HUDEP-2 (cell line): ENCODE data around the gene DCST2.

ENCODE experiments used
- DNase-seq, 76 experiments: peaks; one replicate each; lab custom pipeline; 2025; ENCODE audit not compliant: unreplicated experiment in 76 of 76; lab: John Stamatoyannopoulos, UW

The DCST2 gene

DNA sequence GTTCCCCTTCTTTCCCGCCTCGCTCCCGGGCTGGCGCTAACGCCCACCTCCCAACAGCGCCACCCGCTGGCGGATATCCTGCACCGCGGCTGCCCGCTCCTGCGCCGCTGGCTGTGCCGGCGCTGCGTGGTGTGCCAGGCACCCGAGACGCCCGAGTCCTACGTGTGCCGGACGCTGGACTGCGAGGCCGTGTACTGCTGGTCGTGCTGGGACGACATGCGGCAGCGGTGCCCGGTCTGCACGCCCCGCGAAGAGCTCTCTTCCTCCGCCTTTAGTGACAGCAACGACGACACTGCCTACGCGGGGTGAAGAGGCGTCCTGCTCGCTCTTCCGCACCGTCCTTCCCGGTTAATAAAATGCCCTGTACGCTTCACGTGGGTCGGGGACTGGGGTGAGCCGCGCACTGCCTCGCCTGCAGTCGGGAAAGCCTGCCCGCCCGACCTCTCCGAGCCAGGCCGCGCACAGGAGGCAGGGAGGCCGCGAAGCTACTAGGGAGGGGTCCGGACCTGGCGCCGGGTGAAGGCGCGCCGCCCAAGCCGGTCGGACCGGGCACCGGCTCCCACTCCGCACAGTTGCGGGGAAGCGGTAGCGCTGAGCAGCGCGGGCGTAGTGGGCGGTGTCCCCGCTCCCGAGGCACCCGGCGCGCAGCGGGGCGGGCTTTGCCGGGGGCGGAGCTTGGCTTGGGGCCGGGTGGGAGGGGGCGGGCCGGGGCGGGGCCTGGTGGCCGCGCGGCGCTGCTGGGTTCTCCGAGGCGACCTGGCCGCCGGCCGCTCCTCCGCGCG is 17.2 kb upstream of the DCST2 start, which contains the start of gene ADAM15:
TSS of gene ADAM15 (plus strand) at position 757 of the 782 bp plus-strand sequence. CDS start 71 bp downstream, outside the sequence.
- peak in 72 of 76 experiments; percentile 15 to 89 (median 69) for DNase-seq

DNA sequence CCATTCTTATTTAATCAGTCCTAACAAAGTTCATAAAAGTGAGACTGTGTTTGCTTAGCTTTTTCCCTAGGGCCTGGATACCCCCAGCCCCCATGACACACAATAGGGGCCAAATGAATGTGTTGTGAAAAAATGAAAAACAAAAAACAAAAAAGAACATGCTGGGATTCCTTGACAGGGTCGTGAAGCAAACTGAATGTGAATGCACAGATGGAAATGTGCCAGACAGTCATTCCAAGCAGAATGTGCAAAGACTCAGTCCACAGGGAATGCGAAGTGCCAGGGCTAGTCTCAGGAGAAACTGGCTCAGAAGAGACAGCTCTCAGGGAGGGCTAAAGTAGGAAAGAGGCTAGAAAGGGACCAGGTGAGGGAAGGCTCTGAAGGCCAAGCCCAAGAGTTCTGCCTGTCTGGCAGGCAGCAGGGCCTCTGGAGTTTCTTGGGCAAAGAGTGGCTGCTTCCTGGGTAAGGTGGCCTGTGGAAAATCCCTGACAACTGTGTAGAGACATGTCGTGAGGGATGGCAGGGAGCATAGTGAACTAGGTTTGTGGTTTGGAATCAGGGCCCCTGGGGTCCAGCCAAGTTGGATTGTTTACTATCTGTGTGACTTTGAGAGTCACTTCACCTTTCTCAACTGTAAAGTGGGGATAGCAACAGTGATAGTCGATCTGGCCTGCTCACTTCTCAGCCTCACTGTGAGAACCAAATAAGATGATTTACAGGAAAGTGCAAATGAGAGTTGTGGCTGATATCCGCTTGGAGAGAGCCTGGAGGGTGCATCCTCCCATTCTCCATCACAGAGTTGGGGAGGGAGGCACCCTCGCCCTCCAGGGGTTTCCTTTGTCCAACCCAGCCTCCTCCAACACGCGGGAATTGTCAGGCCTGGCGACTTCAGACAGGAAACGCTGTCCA is 16.3 kb upstream of the DCST2 start:
- peak in 3 of 76 experiments; percentile 31 to 39 (median 38) for DNase-seq

DNA sequence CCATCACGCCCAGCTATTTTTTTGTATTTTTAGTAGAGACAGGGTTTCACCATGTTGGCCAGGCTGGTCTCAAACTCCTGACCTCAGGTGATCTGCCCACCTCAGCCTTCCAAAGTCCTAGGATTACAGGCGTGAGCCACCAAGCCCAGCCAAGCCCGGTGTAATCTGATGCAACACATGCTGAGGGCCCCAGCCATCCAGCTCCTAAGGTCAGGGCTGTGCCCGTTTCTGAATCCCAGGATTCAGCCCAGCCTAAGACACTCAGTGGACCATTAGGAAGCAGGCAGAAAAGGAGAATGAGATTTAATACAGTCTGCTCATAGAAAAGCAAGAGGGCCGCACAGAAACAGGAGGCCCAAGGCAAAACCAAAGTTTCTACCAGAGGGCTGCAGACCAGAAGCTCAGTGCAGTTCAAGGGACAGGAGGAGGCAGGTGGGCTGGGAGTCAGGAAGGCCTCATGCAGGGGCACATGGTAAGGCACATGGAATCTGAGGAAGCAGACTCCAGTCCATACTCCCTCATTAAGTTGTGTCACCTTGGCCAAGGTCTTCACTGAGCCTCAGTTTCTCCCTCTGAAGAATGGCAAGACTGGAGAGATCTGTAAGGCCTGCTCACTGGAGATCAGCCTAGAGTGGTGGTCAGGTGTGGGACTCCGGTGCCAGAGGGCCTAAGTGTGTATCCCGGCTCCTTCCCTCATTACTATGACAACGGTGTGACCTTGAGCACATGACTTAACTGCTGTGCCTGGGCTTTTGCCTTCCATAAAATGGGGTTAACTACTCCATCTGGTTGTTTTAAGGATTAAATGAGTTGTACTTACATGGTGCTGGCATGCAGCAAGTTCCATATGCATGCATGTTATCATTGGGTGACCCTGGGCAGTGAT is 15.1 kb upstream of the DCST2 start:
- peak in 1 of 76 experiments; percentile 7 for DNase-seq

DNA sequence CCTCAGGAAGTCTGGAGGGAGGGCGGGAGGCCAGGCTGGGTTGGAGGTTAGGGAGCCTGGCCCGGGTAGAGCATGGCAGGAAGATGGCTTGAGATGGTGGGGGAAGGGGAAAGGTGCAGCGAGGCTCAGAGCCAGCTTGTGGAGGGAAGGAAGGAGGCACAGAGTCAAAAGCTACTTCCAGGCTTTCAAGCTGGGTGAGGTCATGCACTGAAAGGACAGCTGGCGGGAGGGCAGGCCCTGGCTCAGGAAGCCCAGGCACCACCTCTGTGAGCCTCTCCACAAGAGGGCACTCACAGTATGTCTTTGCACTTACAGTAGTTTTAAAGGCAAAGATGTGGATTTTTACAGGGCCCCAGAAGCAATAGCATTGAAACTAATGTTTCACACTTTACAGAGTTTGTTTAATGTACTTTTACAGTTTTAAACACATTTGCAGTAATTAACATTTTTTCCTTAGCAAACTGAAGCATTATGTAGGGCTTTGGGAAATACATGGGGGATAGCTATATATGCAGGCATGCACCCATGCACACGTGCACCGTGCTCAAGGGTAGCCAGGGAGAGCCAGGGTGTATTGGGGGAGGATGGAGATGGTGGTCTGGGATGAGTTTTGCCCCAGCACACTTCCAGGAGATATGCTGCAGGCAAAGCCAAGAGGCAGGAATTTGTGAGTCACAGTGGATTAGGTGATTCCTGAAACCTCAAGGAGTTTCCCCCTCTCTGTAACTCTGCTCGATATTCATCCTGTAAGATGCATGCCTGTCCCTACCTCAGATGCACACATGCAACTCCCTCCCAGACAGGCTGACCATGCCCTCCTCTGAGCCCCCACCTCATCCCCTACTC is 11.5 kb upstream of the DCST2 start:
- DNase-seq: peak in 68 of 76 experiments; percentile 18 to 84 (median 58)

DNA sequence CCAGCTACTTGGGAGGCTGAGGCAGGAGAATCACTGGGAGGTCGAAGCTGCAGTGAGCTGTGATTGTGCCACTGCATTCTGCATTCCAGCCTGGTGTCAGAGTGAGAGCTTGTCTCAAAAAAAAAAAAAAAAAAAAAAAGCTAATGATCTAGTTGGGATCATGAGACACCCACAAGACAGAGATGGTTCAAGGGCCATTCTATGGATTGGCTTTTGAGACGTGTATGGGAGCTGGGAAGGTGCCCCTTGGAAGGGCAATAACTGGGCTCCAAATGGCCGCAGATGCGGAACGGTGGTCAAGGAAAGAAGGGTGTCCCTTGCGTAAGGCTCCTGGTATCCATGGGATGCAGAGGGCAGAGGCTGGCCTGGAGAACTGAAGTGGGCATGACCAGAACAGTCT is 10.8 kb upstream of the DCST2 start:
- DNase-seq: no peak

DNA sequence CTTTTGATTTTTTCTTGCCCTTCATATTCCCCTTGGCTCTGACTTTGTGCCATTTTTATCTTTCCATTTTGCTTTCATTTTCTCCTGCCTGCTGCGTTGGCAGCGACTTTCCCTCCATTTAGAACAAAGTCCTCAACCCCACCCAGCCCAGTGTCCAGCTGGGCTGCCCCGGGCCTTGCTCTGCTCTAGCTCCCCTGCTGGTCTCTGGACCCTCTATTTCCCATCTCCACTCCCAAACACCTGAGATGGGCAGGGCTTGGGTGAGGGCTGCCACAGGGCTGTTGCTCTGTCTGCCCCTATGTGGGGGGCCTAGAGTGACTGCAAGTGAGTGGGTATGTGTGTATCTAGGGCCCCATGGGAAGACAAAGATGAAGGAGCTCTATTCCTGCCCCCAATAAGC is 10.2 kb upstream of the DCST2 start:
- DNase-seq: no peak

DNA sequence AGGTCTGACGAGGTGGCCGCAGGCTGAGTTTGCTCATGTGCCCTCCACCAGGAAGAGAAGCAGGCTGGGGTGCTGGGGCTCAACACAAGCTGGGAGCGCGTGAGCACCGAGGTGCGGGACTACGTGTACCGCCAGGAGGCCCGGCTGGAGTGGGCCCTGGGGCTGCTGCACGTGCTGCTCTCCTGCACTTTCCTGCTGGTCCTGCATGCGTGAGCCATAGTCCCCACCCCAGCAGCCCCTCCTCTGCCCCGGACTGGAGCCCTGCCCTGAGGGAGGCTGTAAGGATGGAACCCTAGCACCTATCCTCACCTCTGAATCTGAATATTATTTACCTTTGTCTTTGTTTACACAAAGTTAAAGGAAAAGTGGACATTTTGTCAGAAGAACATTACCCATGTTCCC is 9.7 kb upstream of the DCST2 start:
- DNase-seq: no peak

DNA sequence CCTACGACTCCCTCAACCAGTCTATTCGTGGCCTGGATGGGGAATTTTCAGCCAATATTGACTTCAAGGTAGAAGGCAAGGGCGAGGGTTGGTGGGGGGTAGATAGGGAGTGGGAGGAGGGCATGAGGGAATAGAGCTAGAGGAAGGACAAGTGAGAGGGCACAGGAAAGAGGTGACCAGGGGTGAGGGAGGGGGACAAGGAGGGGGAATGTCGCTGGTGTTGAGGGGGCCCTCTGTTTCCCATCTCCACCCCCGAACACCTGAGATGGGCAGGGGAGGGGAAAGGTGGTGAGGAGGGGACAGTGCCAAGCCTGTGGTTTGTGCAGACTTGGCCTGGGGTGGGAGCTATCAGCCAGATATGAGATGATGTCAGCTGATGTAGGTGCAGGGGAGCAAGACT is 9.2 kb upstream of the DCST2 start:
- DNase-seq: no peak

DNA sequence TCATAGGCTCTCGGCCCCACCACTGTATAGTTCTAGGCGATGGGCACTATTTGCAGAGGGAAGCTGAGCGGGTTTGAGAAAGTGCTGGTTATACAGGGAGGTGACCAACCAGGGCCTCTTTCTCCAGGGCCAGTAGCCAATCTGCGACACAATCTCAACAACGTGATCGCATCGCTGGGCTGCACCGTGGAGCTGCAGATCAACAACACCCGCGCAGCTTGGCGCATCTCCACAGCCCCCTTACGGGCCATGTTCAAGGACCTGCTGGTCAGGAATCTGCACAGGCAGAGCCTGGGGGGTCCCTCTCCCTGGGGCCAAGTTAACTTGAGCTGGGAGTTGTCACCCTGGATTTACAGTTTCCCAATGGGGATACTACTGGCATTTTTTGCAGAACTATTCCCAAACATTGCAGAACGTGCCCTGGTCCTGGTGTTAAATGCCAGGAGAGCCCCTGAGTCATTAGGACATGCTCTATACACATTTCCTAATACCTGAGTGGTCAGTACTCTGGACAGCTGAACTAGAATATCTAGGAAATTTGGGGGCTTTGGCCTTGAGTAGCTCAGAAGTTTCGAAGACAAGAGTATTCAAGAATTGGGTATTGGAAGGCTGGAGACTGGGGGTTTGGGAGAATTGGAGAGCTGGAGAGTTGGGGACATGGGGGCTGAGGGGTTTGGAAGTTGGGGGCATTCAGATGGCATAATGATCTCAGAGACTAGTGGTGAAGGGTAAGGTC is 6.9 kb upstream of the DCST2 start:
- no peak for DNase-seq

DNA sequence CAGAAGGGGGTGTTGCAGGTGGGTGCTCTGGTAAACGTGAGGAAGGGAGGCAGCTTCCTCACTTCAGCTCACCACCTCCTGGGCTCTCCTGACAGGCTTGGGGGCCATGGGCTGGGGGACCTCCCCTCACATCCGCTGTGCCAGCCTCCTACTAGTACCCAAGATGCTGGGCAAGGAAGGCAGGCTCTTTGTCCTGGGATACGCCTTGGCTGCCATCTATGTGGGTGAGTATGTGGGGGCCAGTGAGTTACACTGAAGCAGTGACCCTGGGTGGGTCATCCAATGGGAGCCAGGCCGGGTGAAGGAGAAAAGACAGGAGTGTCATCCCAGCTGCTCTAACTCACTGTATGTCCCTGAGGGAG is 5.7 kb upstream of the DCST2 start:
- no peak for DNase-seq

DNA sequence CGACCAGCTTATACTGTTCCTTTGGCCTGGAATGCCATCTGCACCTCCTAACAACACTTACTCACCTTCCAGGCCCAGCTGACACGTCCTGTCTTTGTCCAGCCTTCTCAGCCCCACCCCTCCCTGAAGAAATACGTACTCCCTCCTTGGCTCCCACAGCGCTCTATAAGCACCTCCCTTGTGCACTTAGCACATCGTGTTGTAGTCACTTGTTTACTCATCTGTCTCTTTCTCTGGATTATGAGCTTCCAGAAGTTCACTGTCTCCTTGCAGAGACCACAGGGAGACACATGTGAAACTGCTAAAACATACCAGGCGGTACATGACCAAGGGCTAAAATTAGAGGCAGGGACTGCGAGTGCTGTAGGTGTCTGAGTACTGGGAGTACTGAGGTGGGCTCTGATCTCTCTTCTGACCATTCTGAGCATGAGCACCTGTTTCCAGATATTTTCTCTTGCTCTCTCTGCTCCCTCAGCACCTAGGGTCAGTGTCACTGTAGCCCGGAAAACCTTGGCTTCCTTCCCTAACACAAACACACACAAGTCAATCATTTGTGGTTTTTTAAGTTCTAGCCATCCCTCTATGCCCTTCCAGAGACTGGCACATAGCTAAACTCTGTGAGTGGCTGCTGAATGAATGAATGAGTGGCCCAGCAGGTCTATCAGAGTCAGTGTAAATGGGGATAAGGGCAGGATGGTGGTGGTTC is 5.2 kb upstream of the DCST2 start:
- no peak for DNase-seq

DNA sequence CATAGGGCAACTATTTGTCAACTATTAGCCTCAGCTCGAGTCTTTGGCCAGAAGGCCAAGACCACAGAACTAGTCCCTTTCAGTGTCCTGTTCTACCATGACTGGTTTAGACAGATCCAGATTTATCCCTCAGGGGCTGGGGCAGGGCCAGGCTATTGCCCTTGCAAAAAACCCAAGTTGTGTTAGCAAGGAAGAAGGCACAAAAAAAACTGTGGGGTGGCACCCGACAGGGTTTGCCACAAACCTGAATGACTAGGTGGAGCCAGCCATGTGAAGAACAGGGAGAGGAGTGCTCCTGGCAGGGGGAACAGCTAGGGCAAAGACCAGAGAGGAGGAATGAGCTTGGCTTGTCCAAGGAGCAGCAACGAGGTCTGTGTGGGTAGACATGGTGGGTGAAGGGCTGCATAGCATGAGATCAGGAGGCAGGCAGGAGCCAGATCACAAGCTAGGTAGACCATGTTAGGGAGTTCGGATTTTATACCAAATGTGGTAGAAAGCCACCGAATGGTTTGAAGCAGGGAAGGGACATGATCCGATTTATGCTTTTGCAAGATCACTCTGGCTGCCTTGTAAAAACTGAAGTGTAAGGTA is 4.4 kb upstream of the DCST2 start:
- DNase-seq: no peak

DNA sequence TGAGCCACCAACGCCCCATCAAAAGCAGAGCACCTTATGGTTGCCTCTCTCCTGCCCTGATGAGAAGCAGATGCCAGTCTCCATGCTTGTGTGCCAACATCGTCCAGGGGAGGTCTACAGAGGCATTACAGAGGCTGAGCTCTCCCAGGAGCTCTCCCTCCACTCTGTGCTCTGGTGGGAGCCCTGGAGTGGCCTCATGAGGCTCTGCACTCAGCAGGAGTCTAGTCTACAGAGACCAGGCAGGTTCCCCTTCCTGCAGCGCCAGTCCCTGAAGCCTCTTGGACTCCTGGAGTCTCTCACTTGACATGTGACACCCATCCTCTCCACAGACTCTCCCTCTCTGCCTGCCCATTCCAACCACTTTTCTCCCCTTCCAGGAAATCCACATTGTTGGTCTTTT is 3.5 kb upstream of the DCST2 start:
- no peak for DNase-seq

DNA sequence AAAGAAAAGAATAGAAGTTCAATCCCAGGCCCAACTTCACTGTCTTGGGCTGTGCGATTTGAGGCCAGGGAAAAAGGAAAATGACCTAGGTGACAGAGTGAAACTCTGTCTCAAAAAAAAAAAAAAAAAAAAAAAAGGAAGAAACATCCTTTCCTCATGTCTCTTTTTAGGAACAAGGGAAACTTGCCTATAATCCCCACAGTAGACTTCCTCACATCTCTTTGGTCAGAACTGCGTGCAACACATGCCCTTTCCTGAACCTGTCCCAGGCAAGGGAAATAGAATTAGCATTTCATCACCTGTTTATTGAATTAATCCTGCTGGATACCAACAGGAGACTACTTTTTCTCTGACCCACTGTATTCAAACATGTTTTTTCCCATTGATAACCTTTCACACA is 2.4 kb upstream of the DCST2 start:
- no peak for DNase-seq

DNA sequence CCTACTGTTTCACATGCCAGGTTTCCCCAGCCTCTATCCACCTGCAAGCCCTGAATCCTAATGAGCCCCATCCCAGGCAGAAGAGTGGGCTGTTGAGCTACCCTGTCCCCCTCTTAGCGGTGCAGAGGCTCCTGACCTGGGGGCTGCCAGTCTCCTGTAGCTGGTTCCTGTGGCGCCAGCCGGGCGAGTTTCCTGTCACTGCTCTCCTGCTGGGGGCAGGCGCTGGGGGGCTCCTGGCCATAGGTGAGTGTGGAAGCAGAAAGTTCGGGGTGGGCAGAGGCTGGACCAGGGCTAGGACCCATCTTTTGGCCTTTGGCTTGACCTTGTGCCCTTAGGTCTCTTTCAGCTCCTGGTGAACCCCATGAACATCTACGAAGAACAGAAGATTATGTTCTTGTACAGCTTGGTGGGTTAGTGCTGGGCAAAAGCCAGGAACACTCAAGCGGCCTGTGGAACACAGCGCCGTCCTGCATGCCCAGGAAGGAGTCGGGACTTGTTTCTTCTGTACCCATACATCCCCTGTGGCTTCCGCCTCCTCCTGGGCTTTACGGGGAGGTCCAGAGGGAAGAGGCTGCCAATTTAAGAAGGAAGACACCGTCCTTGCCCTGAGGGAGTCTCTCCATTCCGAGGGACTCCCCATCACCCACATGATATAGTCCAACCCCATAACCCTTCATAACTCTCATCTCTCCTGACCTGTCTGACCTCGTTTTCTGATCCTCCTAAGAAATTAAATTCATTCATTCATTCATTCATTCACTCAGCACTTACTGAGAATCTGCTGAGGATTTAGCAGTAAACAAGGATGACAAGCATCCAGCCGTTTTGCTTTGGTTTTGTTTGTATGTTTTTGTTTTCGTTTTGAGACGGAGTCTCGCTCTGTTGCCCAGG is 982 bp upstream of the DCST2 start:
- DNase-seq: no peak

DNA sequence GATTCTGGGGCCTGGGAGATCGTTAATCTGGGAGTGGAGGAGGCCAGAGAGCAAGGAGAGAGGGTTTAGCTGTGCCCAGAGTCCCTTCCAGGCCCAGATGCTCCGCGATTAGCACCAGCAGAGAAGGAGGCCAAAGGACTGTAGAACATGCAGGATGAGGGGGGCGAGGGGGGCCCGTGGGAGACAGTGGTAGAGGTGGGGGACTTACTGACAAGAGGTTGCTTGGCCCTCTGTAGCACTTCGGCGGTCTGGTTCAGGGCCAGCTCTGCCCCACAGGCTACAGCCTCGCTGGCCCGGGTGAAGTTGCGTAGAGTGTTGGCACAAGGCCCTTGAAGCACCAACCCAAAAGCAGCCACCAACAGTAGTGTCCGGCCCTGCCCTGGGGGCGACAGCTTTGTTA is 695 bp downstream of the DCST2 start:
- DNase-seq: no peak

DNA sequence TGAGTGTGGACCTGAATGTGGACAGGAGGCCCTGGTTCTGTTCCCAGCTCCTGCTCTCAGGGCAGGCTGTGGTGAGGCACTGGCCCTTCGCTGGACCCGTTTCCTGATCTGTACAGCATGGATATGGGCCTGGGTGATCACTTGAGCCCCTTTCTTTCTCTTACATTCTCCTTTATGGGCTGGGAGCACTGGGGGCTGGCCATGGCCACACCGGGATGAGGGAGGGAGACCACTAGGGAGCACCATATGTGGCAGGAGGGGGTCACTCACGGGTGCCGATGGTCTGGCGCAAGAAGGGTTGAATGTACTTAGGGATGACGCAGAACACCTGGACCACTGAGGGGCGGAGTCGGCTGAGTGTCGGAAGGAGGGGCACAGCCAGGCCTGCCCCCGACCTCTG is 2.7 kb downstream of the DCST2 start:
- DNase-seq: no peak
